Renal pelvis (tissue), 4 donors: ENCODE data around the gene SCN3A. TPM values are rescaled to one million over a fixed set of nuclear protein-coding genes. Genes with fewer than 3 reads are reported as not detected.

Source experiments
- DNase-seq: peaks from one replicate; pipeline ENCODE4 v3.0.0-alpha.2; 2013
- polyA plus RNA-seq, 3 donors: library from polyadenylated mRNA; unstranded; fragments of 120-200 nt; gene quantifications; one replicate each; pipeline ENCODE4 v1.2.1, GENCODE V29; 2013; ENCODE audit not compliant: insufficient read length in 3 of 3

The SCN3A gene
- polyA plus RNA-seq, 3 donors = 0.44 to 0.56 (median 0.48) TPM

GRCh38 chr2:165192729-165193128 is 11.1 kb downstream of the SCN3A start:
- no peak for DNase-seq

- no peak for DNase-seq
Measured at GRCh38 chr2:165191096-165191728, 12.6 kb downstream of the SCN3A start.

GRCh38 chr2:165185633-165186032 is 18.2 kb downstream of the SCN3A start:
- DNase-seq = no peak

DNA sequence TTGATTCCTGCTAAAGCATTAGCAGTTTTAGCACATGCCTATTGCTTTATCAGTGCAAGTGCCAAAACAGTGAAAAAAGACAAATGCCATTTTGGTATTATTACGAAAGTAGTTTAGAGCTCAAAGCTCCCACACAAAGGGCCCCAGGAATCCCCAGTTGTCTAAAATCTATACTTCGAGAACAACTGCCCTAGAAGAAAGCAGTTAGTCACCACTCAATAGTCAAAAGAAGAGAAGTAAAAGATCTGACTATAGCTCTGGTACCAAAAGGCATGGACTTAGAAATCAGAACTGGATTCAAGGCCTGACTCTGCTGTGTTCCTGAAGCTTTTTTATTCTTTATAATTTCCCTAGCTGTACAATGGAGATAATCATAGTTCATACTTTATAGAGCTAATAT is 21.8 kb downstream of the SCN3A start:
- no peak for DNase-seq

DNA sequence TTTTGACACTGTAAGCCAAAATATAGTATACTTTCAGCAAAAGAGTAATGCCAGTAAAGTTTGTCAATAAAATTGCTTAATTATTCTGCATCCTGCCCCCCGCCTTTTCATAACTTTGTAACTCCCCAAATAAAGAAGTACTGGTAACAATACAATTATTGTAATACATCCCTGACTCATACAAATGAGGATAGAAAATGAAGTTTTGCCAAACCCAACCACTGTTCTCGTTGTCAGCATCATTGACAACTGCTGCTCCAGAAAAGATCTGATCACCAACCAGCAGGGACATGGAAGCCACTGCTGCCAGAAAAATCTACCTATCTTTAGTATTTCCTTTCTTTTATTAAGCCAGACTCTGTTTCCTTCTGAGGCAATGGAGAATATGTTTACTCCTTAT is 27.1 kb downstream of the SCN3A start:
- DNase-seq = no peak

DNA sequence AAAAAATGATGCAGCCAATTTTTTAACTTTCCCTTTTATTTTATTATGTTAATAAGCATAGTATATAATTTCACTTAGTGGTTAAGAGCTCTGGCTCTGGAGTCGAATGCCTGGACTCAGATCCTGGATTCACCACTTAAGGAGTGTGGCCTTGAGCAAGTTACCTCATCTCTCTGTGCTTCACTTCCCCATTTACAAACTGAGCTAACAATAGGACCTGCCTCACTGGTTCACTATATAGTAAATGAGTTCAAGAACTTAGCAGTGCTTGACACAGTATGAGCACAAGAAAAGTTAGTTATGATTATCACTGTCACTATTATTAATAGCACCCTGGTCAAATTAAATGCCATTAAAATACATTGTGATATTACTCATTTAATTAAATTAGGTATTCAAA is 30.6 kb downstream of the SCN3A start:
- no peak for DNase-seq

DNA sequence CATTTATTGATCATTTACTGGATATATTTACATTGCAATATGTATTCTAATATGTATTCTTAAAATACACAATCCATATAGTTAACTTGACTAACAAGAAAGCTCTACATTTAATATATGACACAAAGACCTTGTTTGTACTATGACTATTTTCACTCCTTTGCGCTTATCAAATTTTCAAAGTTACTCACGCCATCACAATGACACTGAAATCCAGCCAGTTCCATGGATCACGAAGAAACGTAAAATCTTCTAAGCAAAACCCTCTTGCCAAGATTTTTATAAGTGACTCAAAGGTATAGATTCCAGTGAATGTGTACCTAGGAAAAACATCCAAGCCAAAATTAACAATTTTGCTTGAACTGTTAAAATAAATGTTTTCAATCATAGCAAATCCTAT is 39.6 kb downstream of the SCN3A start:
- DNase-seq = no peak

- no peak for DNase-seq
Measured at GRCh38 chr2:165163761-165164160, 40.1 kb downstream of the SCN3A start.

- DNase-seq = no peak
Measured at GRCh38 chr2:165162466-165162865, 41.4 kb downstream of the SCN3A start.

GRCh38 chr2:165161510-165161909 is 42.3 kb downstream of the SCN3A start:
- no peak for DNase-seq

DNA sequence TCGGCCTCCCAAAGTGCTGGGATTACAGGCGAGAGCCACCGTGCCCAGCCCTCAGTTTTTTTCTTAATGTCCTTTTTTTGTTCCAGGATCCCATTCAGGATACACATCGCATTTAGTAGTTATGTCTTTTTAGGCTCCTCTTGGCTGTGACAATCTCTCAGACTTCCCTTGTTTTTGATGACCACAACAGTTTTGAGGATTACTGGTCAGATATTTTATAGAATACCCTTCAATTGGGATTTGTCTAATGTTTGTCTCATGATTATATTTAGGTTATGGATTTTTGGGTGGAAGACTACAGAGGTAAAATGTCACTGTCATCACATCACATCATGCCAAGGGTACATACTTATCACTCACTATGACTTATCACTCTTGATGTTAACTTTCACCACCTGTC is 46.7 kb downstream of the SCN3A start:
- no peak for DNase-seq

DNA sequence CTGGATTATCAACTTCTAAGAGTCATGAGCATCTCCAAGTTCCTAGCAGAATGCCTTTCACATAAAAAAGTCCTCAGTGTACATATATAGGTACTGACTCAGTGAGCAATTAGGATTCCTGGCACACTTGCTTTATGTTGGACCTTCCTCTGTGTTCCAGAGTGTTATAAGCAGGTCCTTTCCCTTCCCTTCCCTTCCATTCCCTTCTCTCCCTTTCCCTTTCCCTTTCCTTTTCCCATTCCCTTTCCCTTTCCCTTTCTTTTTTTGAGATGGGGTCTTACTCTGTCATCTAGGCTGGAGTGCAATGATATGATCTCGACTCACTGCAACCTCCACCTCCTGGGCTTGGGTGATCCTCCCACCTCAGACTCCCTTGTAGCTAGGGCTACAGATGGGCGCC is 48.7 kb downstream of the SCN3A start:
- DNase-seq = no peak

DNA sequence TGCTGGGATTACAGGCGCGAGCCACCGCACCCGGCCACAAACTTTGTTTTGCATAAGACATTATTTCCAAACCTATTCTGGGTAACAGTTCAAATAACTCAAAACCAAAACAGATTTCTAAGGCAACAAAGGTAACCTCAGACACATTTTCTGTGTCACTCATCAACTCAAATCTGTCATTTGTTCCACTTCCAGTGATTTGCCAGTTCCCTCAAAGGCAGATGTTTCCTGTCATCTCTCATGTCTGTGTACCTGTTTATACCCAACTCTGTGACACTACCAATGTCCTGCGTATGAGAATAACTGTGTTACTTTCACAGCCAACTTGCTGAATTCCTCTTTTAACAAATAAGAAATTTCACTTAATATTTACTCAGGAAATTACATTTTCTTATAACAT is 54.4 kb downstream of the SCN3A start:
- DNase-seq = no peak

DNA sequence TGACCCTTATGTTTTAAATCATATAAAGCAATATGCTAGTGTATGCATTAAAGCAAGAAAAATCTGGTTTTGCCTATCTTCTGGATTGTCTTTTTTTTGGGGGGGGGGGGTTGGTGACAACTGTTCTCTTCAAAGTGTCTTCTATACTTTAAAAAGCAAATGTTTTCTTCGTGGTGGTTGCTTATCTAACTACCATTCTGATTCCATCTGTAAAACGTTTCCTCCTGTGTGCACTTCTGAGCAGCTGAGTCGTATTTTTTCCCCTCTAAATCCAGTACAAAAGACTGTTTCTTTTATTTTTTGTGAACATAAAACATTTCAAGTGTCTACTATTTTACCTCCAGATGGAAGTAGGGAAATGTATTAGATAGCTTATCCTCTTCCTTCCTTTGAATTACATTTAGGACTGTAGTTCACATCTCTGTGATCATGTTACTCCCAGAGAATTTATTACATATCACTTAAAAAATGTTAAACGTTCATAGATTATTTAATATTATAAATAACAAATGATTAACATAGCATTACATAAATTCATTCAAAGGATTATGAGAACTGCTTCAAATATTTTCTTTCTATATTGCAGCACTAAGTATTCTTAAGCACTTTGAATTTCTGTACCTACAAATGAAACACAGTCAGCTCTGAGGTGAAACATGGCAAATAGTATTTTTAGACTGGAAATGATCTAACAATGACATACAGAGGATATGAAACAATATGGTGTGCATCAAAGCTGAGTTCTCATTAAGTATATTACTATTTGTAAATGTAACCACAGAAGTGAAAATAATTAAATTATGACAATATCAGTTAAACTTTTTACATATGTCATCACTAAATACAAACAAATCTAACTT is 56.4 kb downstream of the SCN3A start:
- no peak for DNase-seq

- DNase-seq = no peak
Measured at GRCh38 chr2:165144315-165144714, 59.5 kb downstream of the SCN3A start.

DNA sequence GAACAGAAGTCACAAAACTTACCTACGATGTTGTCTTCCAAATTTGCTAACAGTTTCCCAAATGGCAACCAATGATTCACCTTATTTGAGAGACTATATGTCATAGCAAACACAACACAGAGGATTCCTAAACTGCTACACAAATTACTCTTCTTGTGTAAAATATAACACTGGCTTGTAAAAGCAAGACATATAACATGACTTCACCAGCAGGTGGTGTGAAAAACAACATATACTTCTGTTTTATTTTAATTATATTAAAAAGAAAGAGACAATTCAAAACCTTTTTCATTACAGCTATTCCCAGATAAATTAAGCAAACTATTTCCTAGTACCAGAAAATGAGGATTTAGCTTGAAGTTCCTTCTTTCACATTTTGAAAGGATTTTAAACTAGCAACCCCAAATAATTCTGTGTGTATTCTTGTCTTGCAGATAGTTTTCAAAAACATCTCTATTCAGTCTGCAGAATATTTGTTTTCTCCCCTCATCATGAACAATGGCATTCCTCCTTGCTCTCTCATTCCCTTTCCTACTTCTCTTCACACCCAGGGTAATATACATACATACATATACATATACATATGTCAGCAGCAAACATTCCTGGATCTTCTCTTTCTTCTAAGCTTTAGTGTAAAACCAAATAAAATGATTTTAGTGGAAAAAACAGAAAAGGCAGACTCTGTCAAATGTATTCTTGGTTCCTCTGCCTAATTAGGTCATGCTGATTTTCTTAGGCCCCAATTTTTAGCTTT is 62.1 kb downstream of the SCN3A start:
- no peak for DNase-seq

DNA sequence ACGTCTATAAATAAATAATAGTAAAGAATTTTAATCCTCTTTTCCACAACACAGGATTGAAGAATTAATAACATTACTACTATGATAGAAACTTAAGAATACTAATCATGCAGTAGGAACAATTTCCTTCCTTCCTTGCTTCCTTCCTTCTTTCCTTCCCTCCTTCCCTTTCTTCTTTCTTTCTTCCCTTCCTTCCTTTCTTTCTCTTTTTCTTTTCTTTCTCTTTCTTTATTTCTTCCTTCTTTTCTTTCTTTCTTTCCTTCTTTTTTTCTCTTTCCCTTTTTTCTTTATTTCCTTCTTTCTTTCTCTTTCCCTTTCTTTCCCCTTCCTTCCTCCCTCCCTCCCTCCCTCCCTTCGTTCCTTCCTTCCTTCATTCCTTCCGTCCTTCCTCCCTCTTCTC is 77.6 kb downstream of the SCN3A start:
- DNase-seq = no peak

- DNase-seq = no peak
Measured at GRCh38 chr2:165122521-165122920, 81.3 kb downstream of the SCN3A start.

DNA sequence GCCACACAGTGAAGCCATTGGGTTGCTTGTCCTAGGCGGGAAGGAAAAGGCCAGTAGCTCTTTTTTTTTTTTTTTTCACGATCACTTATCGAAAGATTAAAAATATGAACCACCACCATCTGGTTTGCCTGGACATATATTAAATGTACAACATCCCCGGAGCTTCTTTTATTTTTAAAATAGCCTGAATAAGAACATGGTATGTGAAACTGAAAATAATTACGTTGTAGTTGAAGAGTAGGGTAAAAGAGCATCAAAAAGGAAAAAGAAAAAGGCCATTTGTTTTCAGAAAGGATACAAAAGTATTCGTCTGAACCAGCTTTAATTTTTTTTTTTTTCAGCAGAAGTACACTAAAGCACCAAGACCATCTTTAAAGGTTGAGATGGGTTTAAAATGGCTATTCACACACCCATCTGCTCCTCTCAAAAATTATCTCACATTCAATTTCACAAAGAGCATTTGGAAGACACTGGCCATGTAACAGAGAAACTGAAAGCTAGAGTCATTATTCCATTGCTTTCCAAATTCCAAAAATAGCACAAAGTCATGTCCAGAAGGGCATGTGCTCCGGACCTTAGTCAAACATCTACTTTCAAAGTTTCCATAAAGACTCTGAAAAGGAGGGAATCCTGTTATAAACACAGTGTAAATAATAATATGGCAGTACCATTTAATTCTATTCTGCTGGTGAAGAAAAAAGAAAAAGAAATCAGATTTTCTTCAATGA is 82.9 kb downstream of the SCN3A start:
- no peak for DNase-seq

- no peak for DNase-seq
Measured at GRCh38 chr2:165115258-165115657, 88.6 kb downstream of the SCN3A start.

DNA sequence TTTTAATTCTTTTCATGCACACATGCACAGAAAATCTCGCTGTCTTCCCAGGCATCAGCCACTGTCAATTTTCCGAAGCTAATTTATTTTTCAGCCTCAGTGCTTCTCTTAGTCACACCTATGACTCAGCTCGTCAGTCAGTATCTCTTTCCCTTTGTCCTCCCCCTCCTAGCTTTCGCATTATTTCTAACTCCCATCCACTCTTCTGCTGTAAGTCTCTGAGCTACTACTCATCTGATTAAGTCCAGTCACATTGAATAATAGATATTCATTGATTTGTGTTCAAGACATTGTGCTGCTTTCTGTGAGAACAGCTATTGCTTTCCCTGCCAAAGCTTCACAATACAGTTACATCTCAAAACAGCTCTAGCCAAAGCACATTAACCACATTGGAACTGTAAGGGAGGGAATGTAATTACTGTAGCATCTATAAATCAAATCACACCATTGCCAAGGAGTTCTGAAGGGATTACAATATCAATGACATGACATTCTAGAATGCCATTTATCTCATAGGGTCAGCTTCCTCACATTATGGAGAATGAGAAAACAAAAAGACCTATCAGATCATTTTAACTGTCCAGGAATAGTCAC is 89.4 kb downstream of the SCN3A start:
- peak; percentile 19 for DNase-seq

DNA sequence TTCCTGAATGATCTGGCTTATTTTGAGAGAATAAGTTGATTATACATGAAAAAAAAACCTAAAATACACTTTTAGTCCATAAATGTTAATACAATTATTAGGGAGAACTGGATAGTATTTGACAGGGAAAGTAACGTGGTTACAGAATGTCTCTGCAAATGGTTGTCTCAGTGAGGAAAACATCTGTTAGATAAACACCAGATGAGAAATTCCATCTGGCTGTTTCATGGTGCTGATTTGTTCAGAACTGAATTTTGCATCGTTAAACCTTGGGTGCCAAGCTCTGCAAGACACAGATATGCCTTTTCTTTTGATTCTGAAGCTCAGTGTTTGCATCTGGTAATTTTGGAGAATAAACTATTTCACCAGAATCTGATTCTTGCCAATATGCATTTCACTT is 90.4 kb downstream of the SCN3A start:
- peak; percentile 7 for DNase-seq
